Lower lobe of right lung (tissue), 2 donors: ENCODE data around the gene CNOT9. TPM values are rescaled to one million over a fixed set of nuclear protein-coding genes. Genes with fewer than 3 reads are reported as not detected.

Experiments used
- ATAC-seq, 2 donors: fragments of 200-7000 bp; cut with Tn5 transposase; one replicate each; pipeline ENCODE4 v1.9.1; 2020 to 2022; ENCODE audit warnings: mild to moderate bottlenecking in 2 of 2, moderate library complexity in 2 of 2
- DNase-seq: peaks from one replicate; pipeline ENCODE4 v3.0.0-alpha.2; 2020
- H3K27ac ChIP-seq: fragments of 200-600 bp; one replicate; pipeline ENCODE4 v1.8.0; 2022
- H3K27me3 ChIP-seq: fragments of 200-600 bp; one replicate; pipeline ENCODE4 v1.8.0; 2022; ENCODE audit warnings: low read depth
- H3K36me3 ChIP-seq: fragments of 200-600 bp; one replicate; pipeline ENCODE4 v1.8.0; 2022; ENCODE audit warnings: mild to moderate bottlenecking
- H3K4me1 ChIP-seq: fragments of 200-600 bp; one replicate; pipeline ENCODE4 v1.8.0; 2022
- H3K4me3 ChIP-seq: fragments of 200-600 bp; one replicate; pipeline ENCODE4 v1.8.0; 2022; ENCODE audit warnings: mild to moderate bottlenecking
- H3K9me3 ChIP-seq: fragments of 200-600 bp; one replicate; pipeline ENCODE4 v1.8.0; 2022
- CTCF ChIP-seq: fragments of 200-600 bp; IDR thresholded peaks from one replicate; pipeline ENCODE4 v1.8.0; 2022; ENCODE audit warnings: antibody characterized with exemption, mild to moderate bottlenecking
- intact Hi-C: fragments of 100-400 bp; cut with DNase I; formaldehyde crosslinking; loops from one replicate; pipeline ENCODE4 v1.11.0; 2022
- total RNA-seq: library from RNA; stranded (reverse); fragmentation: NEBNext Ultra II Directional; extraction: Animal tissue kit (Norgen Biotek cat#: 25700); gene quantifications from one replicate; pipeline ENCODE4 v1.2.1, GENCODE V29; 2021
- donor health status: DM: no; HTN: yes; CAD: no; lungs with severe emphysema.

CNOT9 gene
- total RNA-seq, 1 donor from 2014 or later: 31.5 TPM

- H3K27me3 ChIP-seq: no peaks in the 10 kb centered on the region
- no peak for TF ChIP-seq CTCF
- intact Hi-C loops: no loop called here
- peaks cover 9% of the 10 kb centered on the region for H3K4me1 ChIP-seq
- ATAC-seq (no peak), DNase-seq (no peak)
- no peaks in the 10 kb centered on the region for H3K9me3 ChIP-seq
- no peaks in the 10 kb centered on the region for H3K36me3 ChIP-seq
- H3K27ac ChIP-seq: no peak overlapping the region
- H3K4me3 ChIP-seq: no peak overlapping the region
These were observed 54.7 kb downstream of the CNOT9 start for GRCh38 chr2:218623366-218623705.

DNA sequence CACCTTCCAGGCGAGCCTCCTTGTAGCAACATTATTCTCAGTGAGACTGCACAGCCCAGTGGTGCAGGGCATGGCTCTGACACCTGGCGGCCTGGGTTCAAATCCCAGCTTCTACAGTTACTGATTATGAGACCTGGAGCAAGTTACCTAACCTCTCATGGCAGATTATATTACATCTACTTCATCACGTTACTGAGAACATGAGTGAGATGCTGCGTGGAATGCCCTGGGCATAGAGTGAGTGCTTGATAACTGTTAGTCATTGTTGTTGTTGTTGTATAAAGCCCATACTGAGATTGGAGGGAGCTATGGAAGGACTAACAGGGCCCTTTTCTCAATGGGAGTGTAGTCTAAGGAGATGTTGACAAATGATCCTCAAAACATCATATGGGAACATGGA lies 57.7 kb downstream of the CNOT9 start:
- no peak overlapping the region for H3K4me3 ChIP-seq
- H3K9me3 ChIP-seq: no peaks in the 10 kb centered on the region
- H3K4me1 ChIP-seq: peaks cover 9% of the 10 kb centered on the region
- H3K27me3 ChIP-seq: no peaks in the 10 kb centered on the region
- ATAC-seq (no peak), DNase-seq (no peak)
- H3K27ac ChIP-seq: no peak overlapping the region
- TF ChIP-seq CTCF: no peak
- intact Hi-C loops: no loop called here
- no peaks in the 10 kb centered on the region for H3K36me3 ChIP-seq

DNA sequence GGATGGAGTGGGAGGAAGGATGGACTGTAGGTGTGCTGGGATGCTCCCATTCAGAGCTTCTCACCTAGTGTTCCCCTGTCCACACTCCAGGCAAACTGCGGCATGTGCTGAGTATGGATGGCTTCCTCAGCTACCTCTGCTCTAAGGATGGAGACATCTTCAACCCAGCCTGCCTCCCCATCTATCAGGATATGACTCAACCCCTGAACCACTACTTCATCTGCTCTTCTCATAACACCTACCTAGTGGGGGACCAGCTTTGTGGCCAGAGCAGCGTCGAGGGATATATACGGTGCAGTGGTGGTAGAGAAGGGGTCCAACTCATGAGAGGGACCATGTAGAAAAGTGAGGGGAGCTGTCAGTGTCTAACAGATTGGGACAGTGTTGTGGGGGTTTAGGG lies 59.3 kb downstream of the CNOT9 start:
- intact Hi-C loops: no loop called here
- no peak for DNase-seq
- H3K4me1 ChIP-seq: peaks cover 4% of the 10 kb centered on the region
- no peak overlapping the region for H3K4me3 ChIP-seq
- TF ChIP-seq CTCF: no peak
- ATAC-seq: no peak
- no peaks in the 10 kb centered on the region for H3K36me3 ChIP-seq
- no peaks in the 10 kb centered on the region for H3K9me3 ChIP-seq
- no peak overlapping the region for H3K27ac ChIP-seq
- H3K27me3 ChIP-seq: no peaks in the 10 kb centered on the region

GRCh38 chr2:218631837-218632236 lies 63.2 kb downstream of the CNOT9 start:
- intact Hi-C loops: no loop called here
- peaks cover 33% of the 10 kb centered on the region for H3K36me3 ChIP-seq
- H3K9me3 ChIP-seq: no peaks in the 10 kb centered on the region
- no peaks in the 10 kb centered on the region for H3K4me1 ChIP-seq
- no peak for DNase-seq
- no peak overlapping the region for H3K27ac ChIP-seq
- H3K4me3 ChIP-seq: no peak overlapping the region
- ATAC-seq: no peak
- H3K27me3 ChIP-seq: no peaks in the 10 kb centered on the region
- no peak for TF ChIP-seq CTCF

DNA sequence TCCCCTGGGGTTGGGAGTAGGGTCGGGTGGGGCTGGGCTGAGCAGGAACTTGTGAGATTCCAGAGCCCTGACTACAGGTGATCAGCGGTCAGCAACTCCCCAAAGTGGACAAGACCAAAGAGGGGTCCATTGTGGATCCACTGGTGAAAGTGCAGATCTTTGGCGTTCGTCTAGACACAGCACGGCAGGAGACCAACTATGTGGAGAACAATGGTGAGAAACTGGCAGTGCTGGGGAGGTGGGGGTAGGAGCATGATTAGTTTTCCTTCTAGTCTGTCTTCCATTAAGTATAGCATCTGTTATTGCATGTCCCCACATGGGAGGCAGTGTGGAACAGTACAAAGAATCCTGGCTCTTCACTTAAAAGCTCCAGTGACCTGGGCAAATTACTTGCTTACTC lies 67.1 kb downstream of the CNOT9 start:
- Histone ChIP-seq H3K27me3 (no peaks in the 10 kb centered on the region), H3K36me3 (peaks cover 72% of the 10 kb centered on the region), H3K4me3 (no peak overlapping the region), H3K4me1 (no peaks in the 10 kb centered on the region), H3K9me3 (no peaks in the 10 kb centered on the region), H3K27ac (no peak overlapping the region)
- intact Hi-C loops: no loop called here
- no peak for ATAC-seq
- DNase-seq: no peak
- TF ChIP-seq CTCF: no peak

- no peaks in the 10 kb centered on the region for H3K9me3 ChIP-seq
- H3K4me3 ChIP-seq: no peak overlapping the region
- DNase-seq (no peak), ATAC-seq (no peak)
- intact Hi-C loops: no loop called here
- no peaks in the 10 kb centered on the region for H3K27me3 ChIP-seq
- peaks cover 95% of the 10 kb centered on the region for H3K36me3 ChIP-seq
- TF ChIP-seq CTCF: no peak
- H3K4me1 ChIP-seq: no peaks in the 10 kb centered on the region
- H3K27ac ChIP-seq: no peak overlapping the region
These were observed 69.7 kb downstream of the CNOT9 start for GRCh38 chr2:218638372-218638771.
